HG03097 (cell line): ENCODE results near the gene OSBPL6.

ENCODE experiments used
- ATAC-seq: cut with Tn5 transposase; IDR thresholded peaks from one replicate; pipeline ENCODE4 v1.9.1; 2021; ENCODE audit not compliant: unreplicated experiment, low FRiP score

Gene OSBPL6

DNA sequence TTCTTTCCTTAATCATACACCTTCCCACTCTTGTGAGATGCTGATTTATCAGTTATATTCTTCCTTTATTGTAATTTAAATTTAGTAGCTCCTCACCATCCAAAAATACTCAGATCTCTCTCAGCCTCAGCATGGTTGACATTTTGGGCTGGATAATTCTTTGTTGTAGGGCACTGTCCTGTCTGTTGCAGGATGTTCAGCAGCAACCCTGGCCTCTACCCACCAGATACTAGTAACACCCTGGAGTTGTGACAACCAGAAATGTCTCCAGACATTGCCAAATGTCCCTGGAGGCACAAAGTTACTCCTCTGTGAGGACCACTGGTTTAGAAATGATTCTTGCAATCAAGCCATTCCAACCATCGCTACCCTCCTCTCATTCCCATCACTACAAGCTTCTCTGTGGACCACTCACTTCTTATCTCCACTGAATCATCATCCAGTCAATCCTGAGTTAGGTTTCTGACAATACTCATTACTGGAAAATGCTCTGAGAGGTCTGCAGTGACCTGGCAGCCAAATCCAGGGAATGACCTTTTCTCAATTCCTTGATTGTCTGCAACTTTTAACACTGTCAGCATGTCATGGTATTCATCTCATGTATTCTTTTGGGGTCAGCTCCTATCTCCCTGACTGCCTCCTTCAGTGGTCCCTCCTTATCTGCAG lies 43.3 kb downstream of the OSBPL6 start:
- no peak for ATAC-seq

DNA sequence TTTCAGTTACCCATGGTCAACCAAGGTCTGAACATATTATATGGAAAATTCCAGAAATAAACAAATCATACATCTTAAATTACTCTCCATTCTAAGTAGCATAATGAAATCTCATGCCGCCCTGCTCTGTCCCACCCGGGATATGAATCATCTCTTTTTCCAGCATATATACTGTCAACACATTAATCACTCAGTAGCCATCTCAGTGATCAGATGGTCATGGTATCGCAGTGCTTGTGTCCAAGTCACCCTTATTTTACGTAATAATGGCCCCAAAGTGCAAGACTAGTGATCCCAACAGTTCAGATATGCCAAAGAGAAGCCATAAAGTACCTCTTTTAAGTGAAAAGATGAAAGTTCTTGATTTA lies 43.8 kb downstream of the OSBPL6 start:
- ATAC-seq, result no peak

DNA sequence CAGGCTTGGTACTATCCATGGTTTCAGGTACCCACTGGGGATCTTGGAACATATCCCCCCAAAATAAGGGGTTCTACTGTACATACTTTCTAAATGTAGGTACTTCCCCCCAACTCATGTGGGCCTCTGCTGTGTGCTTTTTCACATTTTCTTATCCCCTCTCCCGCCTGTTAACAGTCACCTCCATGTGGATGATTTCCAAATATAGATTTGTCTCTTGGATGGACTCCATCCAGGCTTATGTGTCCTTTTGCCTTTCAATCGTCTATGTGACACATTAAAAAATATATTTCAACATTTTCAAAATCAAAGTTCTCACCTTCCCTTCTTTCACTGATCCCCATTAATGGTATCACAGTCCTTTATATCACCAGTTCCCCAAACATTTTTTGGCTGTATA lies 44.4 kb downstream of the OSBPL6 start:
- no peak for ATAC-seq

DNA sequence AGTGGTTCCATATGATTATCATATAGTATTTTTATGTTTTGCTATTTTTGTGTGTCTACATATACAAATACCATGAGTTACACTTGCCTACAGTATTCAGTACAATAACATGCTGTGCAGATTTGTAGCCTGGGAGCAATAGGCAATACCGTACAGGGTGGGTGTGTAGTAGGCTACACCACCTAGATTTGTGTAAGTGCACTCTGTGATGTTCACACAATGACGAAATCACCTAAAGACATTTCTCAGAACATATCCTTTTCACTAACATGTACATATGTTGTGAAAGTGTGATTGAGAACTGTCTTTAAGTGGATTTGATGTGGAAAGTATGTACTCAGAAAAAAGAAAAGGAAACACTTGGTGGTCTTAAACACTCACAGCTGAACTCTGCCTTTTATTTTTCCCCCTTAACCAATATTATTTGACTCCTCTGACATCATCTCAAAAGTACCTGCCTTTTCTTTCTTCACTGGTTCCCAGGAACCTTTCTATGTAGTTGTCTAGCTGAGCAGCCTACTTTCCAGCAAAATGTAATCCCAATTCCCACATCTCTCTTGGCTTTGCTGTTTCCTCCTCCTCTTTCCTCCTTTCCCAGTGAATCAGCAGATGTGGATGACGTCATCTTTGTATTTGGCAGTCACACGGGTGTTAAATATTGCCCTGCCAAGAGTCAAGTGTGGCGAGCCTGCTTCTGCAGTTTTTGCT lies 47.7 kb downstream of the OSBPL6 start:
- ATAC-seq, result no peak

DNA sequence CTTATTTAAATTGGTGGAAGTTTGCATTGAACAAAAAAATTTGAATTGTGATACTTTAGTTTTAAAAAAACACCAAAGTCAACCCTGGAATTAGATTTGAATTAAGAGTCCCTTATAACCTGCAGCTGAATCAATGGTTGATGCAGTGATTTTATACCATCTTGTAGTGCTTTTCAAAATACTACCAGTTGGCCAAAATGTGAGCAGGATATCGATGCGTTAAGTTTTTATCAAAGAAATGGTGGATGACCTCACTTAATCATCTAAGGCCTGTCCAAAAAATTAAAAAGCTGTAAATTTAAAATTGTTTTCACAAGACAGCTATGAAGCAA lies 48.2 kb downstream of the OSBPL6 start:
- no peak for ATAC-seq

DNA sequence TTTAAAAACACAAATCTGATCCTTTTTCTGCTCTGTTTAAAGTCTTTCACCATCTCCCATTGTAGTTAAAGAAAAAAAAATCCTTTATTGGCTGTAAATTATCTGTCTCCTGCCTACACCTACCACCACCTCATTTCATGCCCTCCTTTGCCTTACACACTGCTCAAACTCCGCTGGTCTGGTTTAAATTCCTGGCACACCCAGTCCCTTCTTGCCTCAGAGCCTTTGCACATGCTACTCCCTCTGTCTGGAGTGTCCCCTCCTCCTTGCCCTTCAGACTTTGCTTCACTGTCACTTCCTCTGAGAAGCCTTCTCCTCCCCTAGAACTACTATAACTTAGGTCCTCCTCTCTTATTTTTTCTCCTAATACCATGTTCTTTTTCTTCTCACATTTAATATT lies 49.6 kb downstream of the OSBPL6 start:
- ATAC-seq, result no peak

DNA sequence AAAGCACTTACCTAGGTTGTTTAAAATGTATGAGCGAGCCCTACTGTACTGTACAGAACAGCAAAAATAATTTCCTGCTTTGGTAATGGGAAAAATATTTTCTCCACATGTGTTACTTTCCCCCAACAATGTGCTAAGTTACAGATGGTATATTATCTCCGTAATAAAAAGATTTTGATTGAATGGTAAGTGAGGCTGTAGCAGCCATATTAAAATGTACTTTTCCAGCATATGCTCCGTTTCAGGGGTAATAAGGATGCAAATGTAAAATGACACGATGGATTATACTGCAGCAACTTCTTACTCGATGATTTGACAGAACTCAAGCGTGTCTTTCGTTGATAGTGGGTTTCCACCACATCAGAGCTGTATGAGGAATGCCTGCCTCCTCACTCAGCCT lies 50.5 kb downstream of the OSBPL6 start:
- ATAC-seq, result no peak

DNA sequence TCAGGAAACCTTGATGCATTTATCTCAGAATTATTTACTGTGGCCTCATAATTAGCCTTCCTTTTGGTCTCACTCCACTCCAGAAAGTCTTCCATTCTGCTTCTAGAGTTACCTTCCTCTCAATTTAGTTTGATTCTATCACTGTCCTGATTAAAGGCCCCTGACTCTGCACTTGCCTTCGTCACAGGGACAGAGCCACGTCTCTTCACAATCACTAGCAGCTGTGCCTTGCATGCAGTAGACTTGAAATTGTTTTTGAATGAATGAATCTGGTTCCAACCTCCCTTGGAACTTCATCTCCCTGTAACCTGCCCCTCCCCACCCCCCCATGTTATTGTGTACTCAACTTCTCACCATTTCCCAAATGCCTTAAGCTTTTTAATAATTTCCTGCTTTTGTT lies 52.4 kb downstream of the OSBPL6 start:
- no peak for ATAC-seq

DNA sequence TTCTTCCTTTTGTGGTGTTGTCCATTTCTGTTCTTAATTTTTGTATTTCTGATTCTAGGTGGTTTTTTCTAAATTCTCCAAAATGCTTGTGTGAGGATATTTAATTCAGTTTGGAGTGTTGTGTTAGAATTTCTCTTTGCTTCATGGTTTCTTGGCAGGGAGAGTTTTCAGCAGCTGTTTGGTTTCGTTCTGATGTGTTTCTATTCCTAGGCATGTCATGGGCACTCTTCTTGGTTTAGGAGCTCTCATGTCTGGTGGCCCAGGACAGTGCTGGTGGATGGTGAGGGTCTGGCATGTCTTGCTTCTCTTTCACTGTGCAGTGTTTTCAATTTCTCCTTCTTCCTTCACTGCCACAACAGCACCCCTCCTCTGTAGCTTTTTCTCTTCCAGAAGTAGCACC lies 52.9 kb downstream of the OSBPL6 start:
- no peak for ATAC-seq

DNA sequence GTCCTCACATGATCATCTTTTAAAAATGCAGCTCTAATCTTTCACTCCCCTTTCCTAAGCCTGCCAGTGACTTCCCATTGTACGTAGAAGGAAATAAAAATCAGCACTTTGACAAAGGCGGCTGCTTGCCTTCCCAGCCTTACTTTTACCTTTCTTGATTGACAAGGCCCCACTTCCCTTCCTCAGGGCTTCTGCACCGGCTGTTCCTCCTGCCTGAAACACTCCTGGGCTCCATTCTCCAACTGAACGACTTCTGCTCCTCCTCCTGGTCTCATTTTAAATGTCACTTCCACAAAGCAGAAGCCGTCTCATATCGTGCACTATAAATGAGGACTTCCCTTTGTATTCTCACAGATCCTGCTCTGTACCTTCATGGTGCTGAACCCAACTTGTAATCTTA lies 56.1 kb downstream of the OSBPL6 start:
- no peak for ATAC-seq

DNA sequence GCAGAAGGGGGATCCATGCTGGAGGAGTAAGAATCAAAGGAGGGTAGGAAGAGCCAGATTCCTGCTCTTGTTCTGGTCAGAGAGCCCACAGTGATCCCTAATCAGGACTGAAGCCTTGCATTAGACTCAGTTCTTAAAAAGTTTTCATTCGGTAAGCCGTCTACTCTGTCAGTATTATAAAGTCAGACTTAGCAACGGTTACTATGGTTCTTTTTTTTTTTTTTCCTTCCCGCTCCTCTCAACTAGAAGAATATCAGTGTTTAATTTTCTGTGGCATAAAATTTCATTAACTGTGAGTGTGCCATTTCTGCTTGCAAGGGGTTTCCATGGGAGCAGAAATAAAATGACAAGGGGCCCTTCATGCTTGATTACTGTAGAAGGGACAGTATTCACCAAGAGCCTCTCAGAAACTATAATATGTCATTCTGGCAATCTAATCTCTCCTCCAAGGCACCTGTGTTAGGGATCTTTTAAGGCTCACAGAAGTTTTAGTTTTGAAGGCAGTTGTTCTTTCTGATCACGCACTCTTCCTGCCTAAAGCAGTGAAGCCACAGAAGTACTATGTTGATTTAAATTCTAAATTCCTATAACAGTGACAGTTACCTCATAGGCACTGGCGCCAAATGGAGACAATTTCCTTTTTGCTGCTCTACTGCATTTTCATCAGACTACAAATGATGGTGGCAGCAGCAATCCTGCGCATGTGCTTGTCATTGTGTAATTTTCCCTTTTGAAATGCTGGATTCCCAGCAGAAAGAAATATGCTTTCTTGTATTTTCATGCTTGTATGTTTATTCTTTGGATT lies 57.0 kb downstream of the OSBPL6 start:
- ATAC-seq, result no peak

DNA sequence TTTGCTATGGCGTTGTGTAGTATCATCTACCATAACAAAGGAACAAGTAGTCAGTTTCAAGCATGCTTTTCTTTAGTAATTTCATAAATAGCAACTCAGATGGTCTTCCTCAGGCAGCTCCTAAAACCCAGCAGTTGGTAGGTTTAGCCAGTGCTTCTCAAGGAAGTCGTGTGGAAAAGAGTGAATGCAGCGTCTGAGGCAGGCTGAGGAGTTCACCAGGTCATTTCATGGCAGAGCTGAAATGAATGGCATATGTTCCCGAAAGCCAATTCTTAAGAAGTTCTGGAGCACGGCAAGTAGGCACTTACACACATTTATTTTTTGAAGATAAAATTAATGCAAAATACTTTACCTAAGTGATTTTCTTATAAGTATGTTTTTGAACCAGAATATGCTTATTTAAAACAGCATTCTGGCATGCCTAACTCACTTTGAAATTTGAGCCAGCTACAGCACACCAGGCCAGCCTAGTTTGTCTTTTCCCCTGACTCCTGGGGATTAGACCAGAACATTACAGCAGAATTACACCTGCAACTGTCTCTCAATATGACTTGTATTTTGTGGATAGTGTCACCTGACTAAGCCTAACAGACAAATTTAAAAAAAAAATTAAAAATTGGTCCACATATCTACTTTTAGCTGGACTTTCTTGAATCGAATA lies 62.2 kb downstream of the OSBPL6 start:
- no peak for ATAC-seq

DNA sequence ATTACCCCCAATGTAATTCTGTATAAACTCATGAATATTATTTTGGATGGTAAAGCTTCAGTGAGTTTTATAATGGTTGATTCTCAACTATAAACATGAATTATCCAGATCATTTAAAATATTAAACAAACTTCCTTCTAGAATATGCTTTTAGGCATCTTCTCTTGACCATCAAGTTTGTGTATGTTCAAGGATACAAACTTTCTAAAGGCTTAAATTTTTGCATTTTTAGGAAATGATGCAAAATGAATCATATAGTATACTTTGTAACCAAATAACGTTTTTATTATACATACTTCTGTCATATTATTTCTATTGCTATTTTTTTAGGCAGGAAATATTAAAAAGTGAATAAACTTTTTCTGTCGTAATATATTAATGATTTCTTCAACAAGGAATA lies 62.8 kb downstream of the OSBPL6 start:
- no peak for ATAC-seq

DNA sequence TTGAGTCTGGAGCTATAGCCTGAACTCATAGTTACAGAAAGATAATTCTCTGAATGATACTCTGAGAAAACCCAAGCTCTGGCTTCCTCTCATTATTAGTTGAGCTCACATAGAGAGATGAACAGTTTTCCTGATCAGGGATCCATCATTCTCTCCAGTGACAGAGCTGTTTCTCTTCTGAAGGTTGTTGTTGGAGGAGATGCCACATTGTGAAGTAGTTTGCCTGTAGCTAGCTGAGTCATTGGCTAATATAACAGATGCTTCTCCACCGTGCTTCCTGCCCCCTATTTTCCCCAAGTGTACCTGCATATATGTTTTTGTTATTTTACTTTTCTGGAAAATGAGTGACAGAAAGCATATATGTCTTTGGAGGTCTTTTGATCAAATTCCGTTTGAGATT lies 64.6 kb downstream of the OSBPL6 start:
- no peak for ATAC-seq

DNA sequence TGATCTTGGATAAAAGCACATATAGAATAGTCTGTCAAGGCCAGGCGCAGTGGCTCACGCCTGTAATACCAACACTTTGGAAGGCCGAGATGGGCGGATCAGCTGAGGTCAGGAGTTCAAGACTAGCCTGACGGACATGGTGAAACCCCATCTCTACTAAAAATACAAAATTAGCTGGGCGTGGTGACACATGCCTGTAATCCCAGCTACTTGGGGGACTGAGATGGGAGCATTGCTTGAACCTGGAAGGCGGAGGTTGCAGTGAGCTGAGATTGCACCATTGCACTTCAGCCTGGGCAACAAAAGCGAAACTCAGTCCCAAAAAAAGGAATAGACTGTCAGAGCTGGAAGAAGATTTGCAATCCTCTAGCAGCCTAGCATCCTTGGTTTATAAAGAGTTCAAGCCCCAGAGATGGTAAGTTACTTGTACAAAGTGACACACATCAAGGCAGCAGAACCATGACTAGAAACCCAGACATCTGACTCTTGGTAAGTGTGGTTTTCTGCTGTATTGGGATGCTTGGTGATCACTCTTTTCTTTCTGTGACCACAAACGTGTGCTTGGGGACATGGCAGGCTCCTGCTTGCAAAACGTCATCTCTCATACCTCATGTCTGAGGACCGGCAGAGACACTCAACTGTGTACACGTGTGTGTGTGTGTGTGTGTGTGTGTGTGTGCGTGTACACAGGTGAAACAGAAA lies 69.0 kb downstream of the OSBPL6 start:
- no peak for ATAC-seq

DNA sequence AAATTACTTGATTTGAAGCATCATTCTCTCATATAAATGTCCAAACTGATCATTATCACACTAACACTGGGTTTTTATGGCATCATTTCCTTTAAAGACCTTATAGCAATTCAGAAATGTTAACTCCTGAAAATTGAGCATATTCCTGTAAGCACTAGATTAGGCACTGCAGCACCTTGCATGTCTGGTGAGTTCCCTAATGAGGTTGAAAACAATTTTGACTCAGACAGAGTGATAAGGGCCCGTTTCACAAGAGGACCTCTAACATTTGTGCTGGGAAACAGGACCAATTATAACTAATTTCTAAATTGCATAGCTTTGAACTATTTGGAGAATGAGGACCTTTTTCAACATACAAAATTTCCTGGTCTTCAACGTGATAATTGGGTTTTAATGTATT lies 69.9 kb downstream of the OSBPL6 start:
- ATAC-seq, result no peak

DNA sequence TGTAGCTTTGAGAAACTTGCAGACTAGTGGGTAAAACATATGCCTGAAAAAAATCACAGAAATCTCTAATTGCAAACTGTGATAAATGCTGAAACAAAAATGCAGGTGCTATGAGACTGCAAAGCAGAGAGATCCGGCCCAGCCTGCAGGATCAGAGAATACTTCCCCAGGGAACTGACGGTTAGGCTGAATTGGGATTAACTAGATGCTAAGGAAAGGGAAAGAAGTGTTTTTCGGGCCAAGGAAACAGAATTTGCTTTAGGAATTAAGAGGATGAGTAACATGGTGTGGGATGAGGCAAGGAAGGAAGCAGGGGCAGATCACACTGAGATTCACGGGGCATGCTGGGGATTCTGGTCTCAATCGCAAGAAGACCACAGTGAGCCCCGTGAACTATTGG lies 71.5 kb downstream of the OSBPL6 start:
- ATAC-seq, result no peak

DNA sequence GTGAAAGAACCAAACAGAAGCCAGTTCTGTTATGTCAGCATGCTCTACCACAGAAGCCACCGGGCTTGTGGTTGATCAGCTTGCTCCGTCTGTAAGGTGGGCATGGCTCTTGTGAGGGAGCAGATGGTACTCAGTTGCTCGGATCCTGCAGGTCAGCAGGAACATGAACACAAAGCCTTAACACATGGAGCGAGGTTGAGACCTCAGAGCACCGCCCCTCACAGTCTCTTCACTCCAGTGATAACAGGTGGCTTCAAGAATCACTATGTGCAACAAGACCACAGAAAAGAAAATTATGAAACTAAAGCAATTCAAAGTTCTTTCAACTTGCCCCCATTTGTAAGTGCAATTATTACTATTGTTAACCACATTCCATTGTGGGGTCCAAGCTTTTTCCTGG lies 72.1 kb downstream of the OSBPL6 start:
- no peak for ATAC-seq

DNA sequence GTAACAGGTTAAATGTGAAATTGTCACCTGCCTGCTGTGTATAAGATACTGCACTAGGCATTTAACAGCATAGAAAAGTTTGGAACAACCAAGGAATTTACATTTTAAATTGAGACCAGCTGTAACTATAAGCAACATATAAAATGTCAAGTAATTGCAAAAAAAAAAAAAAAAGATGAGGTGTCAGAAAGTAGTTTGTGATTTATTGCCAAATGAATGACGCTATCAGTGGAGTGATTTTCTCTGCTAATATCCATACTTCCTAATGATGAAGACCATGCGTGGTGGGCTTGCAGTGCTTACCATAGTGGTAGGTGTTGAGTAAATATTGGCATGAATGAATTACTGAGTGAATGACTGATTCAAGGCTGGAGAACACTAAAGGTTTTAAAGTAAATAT lies 73.3 kb downstream of the OSBPL6 start:
- no peak for ATAC-seq

DNA sequence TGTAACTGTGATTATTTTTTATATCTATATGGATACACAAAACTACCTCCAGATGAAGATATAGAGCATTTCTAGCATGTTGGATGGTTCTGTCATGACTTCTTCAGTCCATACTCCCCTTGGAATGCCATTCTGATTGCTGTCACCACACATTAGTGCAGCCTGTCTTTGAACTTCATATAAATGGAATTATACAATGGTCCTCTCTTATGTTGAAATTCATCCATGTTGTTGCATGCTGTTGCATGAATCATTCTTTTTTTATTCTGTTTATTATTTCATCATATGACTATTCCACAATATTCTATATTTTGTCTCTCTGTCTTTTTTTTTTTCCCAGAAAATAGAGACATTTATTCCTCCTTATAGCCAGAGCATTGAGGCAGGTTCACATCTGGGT lies 74.1 kb downstream of the OSBPL6 start:
- no peak for ATAC-seq
